A549 (cell line): ENCODE data around the gene OSBPL2. TPM values are rescaled to one million over a fixed set of nuclear protein-coding genes. Genes with fewer than 3 reads are reported as not detected.

Experiments
- ATAC-seq, 2 experiments: fragments of 200-7000 bp in 1 of 2; fragments of >200 bp in 1 of 2; cut with Nextera tagmentation in 1 of 2; cut with Tn5 transposase in 1 of 2; 3 replicates each; pipeline versions ENCODE4 v1.8.0 to v1.9.1; 2018 to 2020; ENCODE audit warnings: mild to moderate bottlenecking in 1 of 2, moderate library complexity in 1 of 2
- CTCF ChIA-PET: fragments of 300-600 bp; sonication (Branson Sonifier 250); formaldehyde crosslinking; extraction: SDS; loops from one replicate; lab custom pipeline; 2021; ENCODE audit warnings: antibody characterized with exemption, inconsistent platforms; lab: Yijun Ruan, JAX
- POLR2A ChIA-PET: fragments of 350-600 bp; formaldehyde crosslinking; extraction: SDS; loops from one replicate; lab custom pipeline; 2021; ENCODE audit warnings: antibody characterized with exemption, inconsistent platforms; lab: Yijun Ruan, JAX
- DNase-seq, 2 experiments: peaks; one replicate each; pipeline versions ENCODE4 v3.0.0 to v3.0.0-alpha.2; 2011 to 2016; ENCODE audit warnings: low read depth in 1 of 2, low spot score in 1 of 2
- FAIRE-seq: peaks from 2 replicates; lab custom pipeline; 2011; peaks lifted over from hg19 to GRCh38; lab: Jason Lieb, UNC
- H3K27ac ChIP-seq, 2 experiments: fragments of >200 bp; sonication (Bioruptor Twin); formaldehyde crosslinking; 3 replicates each; pipeline ENCODE4 v1.5.1; 2016 to 2017
- H3K4me1 ChIP-seq: fragments of >200 bp; sonication (Bioruptor Twin); formaldehyde crosslinking; 3 replicates; pipeline ENCODE4 v1.6.1; 2016
- H3K4me2 ChIP-seq: fragments of >200 bp; sonication (Bioruptor Twin); formaldehyde crosslinking; 3 replicates; pipeline ENCODE4 v1.6.1; 2016
- H3K4me3 ChIP-seq: fragments of >200 bp; sonication (Bioruptor Twin); formaldehyde crosslinking; 3 replicates; pipeline ENCODE4 v1.5.1; 2016
- H3K9me3 ChIP-seq: fragments of >200 bp; sonication (Bioruptor Twin); formaldehyde crosslinking; 3 replicates; pipeline ENCODE4 v1.6.1; 2016
- CEBPB ChIP-seq, 2 experiments: fragments of >200 bp in 1 of 2; sonication (Bioruptor Twin) in 1 of 2; formaldehyde crosslinking in 1 of 2; IDR thresholded peaks; 2 replicates each; pipeline ENCODE4 v1.6.1; 2012 to 2016
- CHD2 ChIP-seq: fragments of 150-350 bp; IDR thresholded peaks from 2 replicates; pipeline ENCODE4 v1.6.1; 2014; ENCODE audit warnings: low read length; ENCODE audit not compliant: partially characterized antibody
- EHMT2 ChIP-seq: fragments of 200-600 bp; sonication (generic); IDR thresholded peaks from 2 replicates; pipeline ENCODE4 v1.6.1; 2016; ENCODE audit warnings: antibody characterized with exemption, low read depth, mild to moderate bottlenecking, moderate library complexity
- ESRRA ChIP-seq: fragments of 150-350 bp; IDR thresholded peaks from 2 replicates; pipeline ENCODE4 v1.6.1; 2014; ENCODE audit warnings: mild to moderate bottlenecking, low read length, borderline replicate concordance
- FOSB ChIP-seq: fragments of 250-450 bp; sonication (Bioruptor Pico); IDR thresholded peaks from 2 replicates; pipeline ENCODE4 v1.5.0; 2020; ENCODE audit warnings: mild to moderate bottlenecking, moderate library complexity
- FOSL2 ChIP-seq, 2 experiments: fragments of 450-650 bp in 1 of 2; fragments of >200 bp in 1 of 2; sonication (Bioruptor Twin) in 1 of 2; formaldehyde crosslinking; IDR thresholded peaks; 2 replicates each; pipeline versions ENCODE4 v1.5.0 to v1.6.1; 2016 to 2020; ENCODE audit warnings: mild to moderate bottlenecking in 1 of 2, moderate library complexity in 1 of 2
- FOXS1 ChIP-seq: fragments of 250-450 bp; sonication (Bioruptor Pico); IDR thresholded peaks from 2 replicates; pipeline ENCODE4 v1.5.0; 2020; ENCODE audit warnings: mild to moderate bottlenecking, moderate library complexity
- GATA3 ChIP-seq: IDR thresholded peaks from 2 replicates; pipeline ENCODE4 v1.6.1; 2012; ENCODE audit warnings: borderline replicate concordance
- HDAC2 ChIP-seq: fragments of 200-600 bp; sonication (generic); IDR thresholded peaks from 2 replicates; pipeline ENCODE4 v1.6.1; 2016
- HEYL ChIP-seq: fragments of 250-450 bp; sonication (Bioruptor Pico); IDR thresholded peaks from 2 replicates; pipeline ENCODE4 v1.8.0; 2021; ENCODE audit warnings: mild to moderate bottlenecking, moderate library complexity
- JUN ChIP-seq, 2 experiments: fragments of >200 bp; sonication (Bioruptor Twin); formaldehyde crosslinking; IDR thresholded peaks; 2 replicates in 1 of 2; 3 replicates in 1 of 2; pipeline ENCODE4 v1.6.1; 2016 to 2017
- MAFK ChIP-seq: fragments of 450-650 bp; IDR thresholded peaks from 2 replicates; pipeline ENCODE4 v1.6.1; 2014; ENCODE audit not compliant: partially characterized antibody
- NR3C1 ChIP-seq: fragments of >200 bp; sonication (Bioruptor Twin); formaldehyde crosslinking; IDR thresholded peaks from 3 replicates; pipeline ENCODE4 v1.6.1; 2017
- POLR2AphosphoS2 ChIP-seq: conservative IDR thresholded peaks from 2 replicates; pipeline ENCODE4 v1.6.1; 2012; ENCODE audit warnings: low read length, improper control_type of control experiment, inconsistent platforms
- RAD21 ChIP-seq, 2 experiments: fragments of >200 bp in 1 of 2; sonication (Bioruptor Twin) in 1 of 2; formaldehyde crosslinking in 1 of 2; IDR thresholded peaks in 1 of 2; conservative IDR thresholded peaks in 1 of 2; 2 replicates in 1 of 2; 3 replicates in 1 of 2; pipeline ENCODE4 v1.6.1; 2012 to 2018; ENCODE audit warnings: inconsistent platforms in 1 of 2
- SMC3 ChIP-seq: fragments of >200 bp; sonication (Bioruptor Twin); formaldehyde crosslinking; IDR thresholded peaks from 3 replicates; pipeline ENCODE4 v1.6.1; 2018; ENCODE audit warnings: inconsistent platforms
- TFCP2L1 ChIP-seq: fragments of 250-450 bp; sonication (Bioruptor Pico); IDR thresholded peaks from 2 replicates; pipeline ENCODE4 v1.5.0; 2021; ENCODE audit warnings: mild to moderate bottlenecking
- TP53 ChIP-seq: fragments of 250-450 bp; sonication (Bioruptor Pico); IDR thresholded peaks from 2 replicates; pipeline ENCODE4 v1.5.0; 2021; ENCODE audit warnings: mild to moderate bottlenecking, moderate library complexity
- ZC3H11A ChIP-seq: fragments of 450-650 bp; IDR thresholded peaks from 2 replicates; pipeline ENCODE4 v1.6.1; 2014; ENCODE audit warnings: antibody characterized with exemption, mild to moderate bottlenecking
- ZSCAN20 ChIP-seq: fragments of 250-450 bp; sonication (Bioruptor Pico); IDR thresholded peaks from 2 replicates; pipeline ENCODE4 v1.8.0; 2022; ENCODE audit warnings: mild to moderate bottlenecking, moderate library complexity
- WGBS: methylation state at CpG from one replicate; pipeline ENCODE4 v1.1.6; 2017; ENCODE audit errors: missing lambda C conversion rate; 5-methylcytosine and 5-hydroxymethylcytosine counted together
- polyA plus RNA-seq, 4 experiments: library from polyadenylated mRNA; depleted of rRNA in 3 of 4; stranded (reverse); fragments of >200 nt; fragmentation: RNase III in 1 of 4; extraction: RNeasy Plus Mini Kit Qiagen cat#74134 plus additional on column Dnase treatment in 1 of 4; gene quantifications; 2 replicates in 3 of 4; 3 replicates in 1 of 4; pipeline ENCODE4 v1.2.3, GENCODE V29; 2011 to 2017
- TF ChIP-seq, protein P1 (sequence below): fragments of 450-650 bp; IDR thresholded peaks from 2 replicates; pipeline ENCODE4 v1.6.1; 2014; ENCODE audit warnings: antibody characterized with exemption
- TF ChIP-seq, protein P2 (sequence below): fragments of 200-600 bp; sonication (generic); IDR thresholded peaks from 2 replicates; pipeline ENCODE4 v1.6.1; 2016; ENCODE audit warnings: antibody characterized with exemption, mild to moderate bottlenecking, moderate library complexity
- TF ChIP-seq, protein P3 (sequence below): fragments of 150-350 bp; IDR thresholded peaks from 2 replicates; pipeline ENCODE4 v1.6.1; 2014; ENCODE audit warnings: low read depth, mild to moderate bottlenecking, low read length
- TF ChIP-seq, protein P4 (sequence below): fragments of >200 bp; sonication (Bioruptor Twin); formaldehyde crosslinking; IDR thresholded peaks from 3 replicates; pipeline ENCODE4 v1.5.1; 2016
- TF ChIP-seq, protein P5 (sequence below): fragments of 250-450 bp; sonication (Bioruptor Pico); IDR thresholded peaks from 2 replicates; pipeline ENCODE4 v1.5.0; 2021; ENCODE audit warnings: mild to moderate bottlenecking, moderate library complexity, borderline replicate concordance
- TF ChIP-seq, protein P6 (sequence below): fragments of >200 bp; sonication (Bioruptor Twin); formaldehyde crosslinking; IDR thresholded peaks from 3 replicates; pipeline ENCODE4 v1.6.1; 2016

The OSBPL2 gene
- polyA plus RNA-seq, 2 of the 4 experiments (the other 2 are of a cell fraction), result 14.6 to 14.8 TPM

DNA sequence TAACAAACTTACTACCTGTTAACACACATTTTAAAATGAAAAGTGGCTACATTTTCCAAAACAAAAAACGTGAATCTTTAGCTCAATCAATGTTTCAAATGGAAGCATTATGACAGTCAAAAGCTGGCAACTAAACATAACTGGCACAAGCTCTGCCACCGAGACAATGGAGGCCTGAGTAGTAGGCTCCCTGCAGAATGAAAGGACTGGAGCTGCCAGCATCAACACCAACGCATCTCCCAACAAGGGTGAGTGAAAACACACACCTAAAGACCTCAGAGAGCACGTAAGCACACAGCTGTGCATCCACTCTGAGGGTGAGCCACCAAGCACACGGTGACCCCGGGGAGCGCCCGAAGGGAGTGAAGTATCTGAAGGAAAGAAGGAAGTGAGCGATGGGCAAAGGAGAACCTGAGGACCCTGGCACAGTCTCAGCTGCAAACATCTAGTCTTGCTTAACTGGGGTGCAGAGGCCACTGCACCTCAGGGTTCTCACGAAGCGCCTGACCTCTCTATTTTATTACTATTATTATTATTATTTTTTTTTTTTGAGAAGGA lies 62.9 kb downstream of the OSBPL2 start (continued):
- TF ChIP-seq FOSL2 (IDR thresholded peaks at IDR 0.05) (no peak), FOSL2 (CRISPR knock-in tag; IDR thresholded peaks at IDR 0.05) (no peak), CHD2 (no peak), ZC3H11A (no peak), ESRRA (no peak), GATA3 (no peak), CEBPB (IDR thresholded peaks at IDR 0.05) (no peak), ZSCAN20 (CRISPR knock-in tag) (no peak)
- TF ChIP-seq, protein P1, sequence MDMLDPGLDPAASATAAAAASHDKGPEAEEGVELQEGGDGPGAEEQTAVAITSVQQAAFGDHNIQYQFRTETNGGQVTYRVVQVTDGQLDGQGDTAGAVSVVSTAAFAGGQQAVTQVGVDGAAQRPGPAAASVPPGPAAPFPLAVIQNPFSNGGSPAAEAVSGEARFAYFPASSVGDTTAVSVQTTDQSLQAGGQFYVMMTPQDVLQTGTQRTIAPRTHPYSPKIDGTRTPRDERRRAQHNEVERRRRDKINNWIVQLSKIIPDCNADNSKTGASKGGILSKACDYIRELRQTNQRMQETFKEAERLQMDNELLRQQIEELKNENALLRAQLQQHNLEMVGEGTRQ, result no peak

DNA sequence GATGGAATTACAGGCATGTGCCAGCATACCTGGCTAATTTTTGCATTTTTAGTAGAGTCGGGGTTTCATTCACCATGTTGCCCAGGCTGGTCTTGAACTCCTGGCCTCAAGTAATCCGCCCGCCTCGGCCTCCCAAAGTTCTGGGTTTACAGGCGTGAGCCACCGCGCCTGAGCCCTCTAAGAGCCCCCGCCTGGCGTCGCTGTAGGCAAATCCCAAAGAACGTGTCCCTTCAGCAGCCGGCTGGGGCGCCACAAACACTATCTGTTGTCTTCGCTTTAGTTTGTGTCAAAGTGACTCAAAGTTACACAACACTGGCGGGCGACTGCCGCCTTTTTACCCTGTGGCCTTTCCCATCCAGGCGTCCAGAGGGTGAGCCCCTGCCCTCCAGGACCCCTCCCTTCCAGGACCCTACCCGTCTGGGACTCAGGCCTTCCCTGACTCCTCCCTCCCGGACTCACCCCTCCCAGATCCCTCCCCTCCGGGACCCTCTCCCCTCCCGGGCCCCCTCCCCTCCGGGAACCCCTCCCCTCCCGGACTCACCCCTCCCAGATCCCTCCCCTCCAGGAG lies 63.5 kb downstream of the OSBPL2 start:
- CTCF ChIA-PET, result interaction anchor here (0.7 to 8.8 kb wide), 22 partner anchors 11 to 191 kb away, joined by 3 to 93 read pairs (median 5); partner anchors contain the start of gene RPS21
- Histone ChIP-seq H3K4me2 (peak overlapping the region; percentile 95), H3K9me3 (no peaks in the 10 kb centered on the region), H3K4me3 (peak overlapping the region; percentile 99), H3K27ac (peak overlapping the region; percentile 97 to 99), H3K4me1 (peaks cover 28% of the 10 kb centered on the region)
- WGBS, result 1% methylated on average over 19 of the region's 24 CpGs
- DNase-seq, result peak; percentile 92 to 97
- no peak for FAIRE-seq
- ATAC-seq, result peak; percentile 31 to 62
- POLR2A ChIA-PET, result interaction anchor here (0.8 to 1.7 kb wide), 6 partner anchors 57 to 393 kb away, joined by 3 to 14 read pairs (median 4); partner anchors contain the start of gene MTG2
- no peak for TF ChIP-seq NR3C1
- no peak for TF ChIP-seq GATA3
- TF ChIP-seq FOXS1, result no peak
- TF ChIP-seq TFCP2L1 (CRISPR knock-in tag), result no peak; the same call in 1 of the 2 replicates
- TF ChIP-seq, protein P2, sequence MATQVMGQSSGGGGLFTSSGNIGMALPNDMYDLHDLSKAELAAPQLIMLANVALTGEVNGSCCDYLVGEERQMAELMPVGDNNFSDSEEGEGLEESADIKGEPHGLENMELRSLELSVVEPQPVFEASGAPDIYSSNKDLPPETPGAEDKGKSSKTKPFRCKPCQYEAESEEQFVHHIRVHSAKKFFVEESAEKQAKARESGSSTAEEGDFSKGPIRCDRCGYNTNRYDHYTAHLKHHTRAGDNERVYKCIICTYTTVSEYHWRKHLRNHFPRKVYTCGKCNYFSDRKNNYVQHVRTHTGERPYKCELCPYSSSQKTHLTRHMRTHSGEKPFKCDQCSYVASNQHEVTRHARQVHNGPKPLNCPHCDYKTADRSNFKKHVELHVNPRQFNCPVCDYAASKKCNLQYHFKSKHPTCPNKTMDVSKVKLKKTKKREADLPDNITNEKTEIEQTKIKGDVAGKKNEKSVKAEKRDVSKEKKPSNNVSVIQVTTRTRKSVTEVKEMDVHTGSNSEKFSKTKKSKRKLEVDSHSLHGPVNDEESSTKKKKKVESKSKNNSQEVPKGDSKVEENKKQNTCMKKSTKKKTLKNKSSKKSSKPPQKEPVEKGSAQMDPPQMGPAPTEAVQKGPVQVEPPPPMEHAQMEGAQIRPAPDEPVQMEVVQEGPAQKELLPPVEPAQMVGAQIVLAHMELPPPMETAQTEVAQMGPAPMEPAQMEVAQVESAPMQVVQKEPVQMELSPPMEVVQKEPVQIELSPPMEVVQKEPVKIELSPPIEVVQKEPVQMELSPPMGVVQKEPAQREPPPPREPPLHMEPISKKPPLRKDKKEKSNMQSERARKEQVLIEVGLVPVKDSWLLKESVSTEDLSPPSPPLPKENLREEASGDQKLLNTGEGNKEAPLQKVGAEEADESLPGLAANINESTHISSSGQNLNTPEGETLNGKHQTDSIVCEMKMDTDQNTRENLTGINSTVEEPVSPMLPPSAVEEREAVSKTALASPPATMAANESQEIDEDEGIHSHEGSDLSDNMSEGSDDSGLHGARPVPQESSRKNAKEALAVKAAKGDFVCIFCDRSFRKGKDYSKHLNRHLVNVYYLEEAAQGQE, result no peak
- TF ChIP-seq, protein P3, sequence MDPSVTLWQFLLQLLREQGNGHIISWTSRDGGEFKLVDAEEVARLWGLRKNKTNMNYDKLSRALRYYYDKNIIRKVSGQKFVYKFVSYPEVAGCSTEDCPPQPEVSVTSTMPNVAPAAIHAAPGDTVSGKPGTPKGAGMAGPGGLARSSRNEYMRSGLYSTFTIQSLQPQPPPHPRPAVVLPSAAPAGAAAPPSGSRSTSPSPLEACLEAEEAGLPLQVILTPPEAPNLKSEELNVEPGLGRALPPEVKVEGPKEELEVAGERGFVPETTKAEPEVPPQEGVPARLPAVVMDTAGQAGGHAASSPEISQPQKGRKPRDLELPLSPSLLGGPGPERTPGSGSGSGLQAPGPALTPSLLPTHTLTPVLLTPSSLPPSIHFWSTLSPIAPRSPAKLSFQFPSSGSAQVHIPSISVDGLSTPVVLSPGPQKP, result no peak
- TF ChIP-seq, protein P4, sequence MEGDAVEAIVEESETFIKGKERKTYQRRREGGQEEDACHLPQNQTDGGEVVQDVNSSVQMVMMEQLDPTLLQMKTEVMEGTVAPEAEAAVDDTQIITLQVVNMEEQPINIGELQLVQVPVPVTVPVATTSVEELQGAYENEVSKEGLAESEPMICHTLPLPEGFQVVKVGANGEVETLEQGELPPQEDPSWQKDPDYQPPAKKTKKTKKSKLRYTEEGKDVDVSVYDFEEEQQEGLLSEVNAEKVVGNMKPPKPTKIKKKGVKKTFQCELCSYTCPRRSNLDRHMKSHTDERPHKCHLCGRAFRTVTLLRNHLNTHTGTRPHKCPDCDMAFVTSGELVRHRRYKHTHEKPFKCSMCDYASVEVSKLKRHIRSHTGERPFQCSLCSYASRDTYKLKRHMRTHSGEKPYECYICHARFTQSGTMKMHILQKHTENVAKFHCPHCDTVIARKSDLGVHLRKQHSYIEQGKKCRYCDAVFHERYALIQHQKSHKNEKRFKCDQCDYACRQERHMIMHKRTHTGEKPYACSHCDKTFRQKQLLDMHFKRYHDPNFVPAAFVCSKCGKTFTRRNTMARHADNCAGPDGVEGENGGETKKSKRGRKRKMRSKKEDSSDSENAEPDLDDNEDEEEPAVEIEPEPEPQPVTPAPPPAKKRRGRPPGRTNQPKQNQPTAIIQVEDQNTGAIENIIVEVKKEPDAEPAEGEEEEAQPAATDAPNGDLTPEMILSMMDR, result peak; percentile 96
- TF ChIP-seq EHMT2, result no peak
- TF ChIP-seq, protein P5, sequence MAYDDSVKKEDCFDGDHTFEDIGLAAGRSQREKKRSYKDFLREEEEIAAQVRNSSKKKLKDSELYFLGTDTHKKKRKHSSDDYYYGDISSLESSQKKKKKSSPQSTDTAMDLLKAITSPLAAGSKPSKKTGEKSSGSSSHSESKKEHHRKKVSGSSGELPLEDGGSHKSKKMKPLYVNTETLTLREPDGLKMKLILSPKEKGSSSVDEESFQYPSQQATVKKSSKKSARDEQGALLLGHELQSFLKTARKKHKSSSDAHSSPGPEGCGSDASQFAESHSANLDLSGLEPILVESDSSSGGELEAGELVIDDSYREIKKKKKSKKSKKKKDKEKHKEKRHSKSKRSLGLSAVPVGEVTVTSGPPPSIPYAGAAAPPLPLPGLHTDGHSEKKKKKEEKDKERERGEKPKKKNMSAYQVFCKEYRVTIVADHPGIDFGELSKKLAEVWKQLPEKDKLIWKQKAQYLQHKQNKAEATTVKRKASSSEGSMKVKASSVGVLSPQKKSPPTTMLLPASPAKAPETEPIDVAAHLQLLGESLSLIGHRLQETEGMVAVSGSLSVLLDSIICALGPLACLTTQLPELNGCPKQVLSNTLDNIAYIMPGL (CRISPR knock-in tag), result no peak
- TF ChIP-seq TP53 (CRISPR knock-in tag), result peak; percentile 60; the same call in 1 of the 2 replicates
- TF ChIP-seq SMC3, result peak; percentile 92
- TF ChIP-seq RAD21 (conservative IDR thresholded peaks at IDR 0.05 in 1 of 2, IDR thresholded peaks at IDR 0.05 in 1 of 2), result peak; percentile 88 to 89
- TF ChIP-seq FOSL2 (IDR thresholded peaks at IDR 0.05), result no peak
- TF ChIP-seq FOSL2 (CRISPR knock-in tag; IDR thresholded peaks at IDR 0.05), result peak; percentile 65
- TF ChIP-seq HEYL (CRISPR knock-in tag), result no peak
- TF ChIP-seq HDAC2, result no peak
- TF ChIP-seq, protein P6, sequence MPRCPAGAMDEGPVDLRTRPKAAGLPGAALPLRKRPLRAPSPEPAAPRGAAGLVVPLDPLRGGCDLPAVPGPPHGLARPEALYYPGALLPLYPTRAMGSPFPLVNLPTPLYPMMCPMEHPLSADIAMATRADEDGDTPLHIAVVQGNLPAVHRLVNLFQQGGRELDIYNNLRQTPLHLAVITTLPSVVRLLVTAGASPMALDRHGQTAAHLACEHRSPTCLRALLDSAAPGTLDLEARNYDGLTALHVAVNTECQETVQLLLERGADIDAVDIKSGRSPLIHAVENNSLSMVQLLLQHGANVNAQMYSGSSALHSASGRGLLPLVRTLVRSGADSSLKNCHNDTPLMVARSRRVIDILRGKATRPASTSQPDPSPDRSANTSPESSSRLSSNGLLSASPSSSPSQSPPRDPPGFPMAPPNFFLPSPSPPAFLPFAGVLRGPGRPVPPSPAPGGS, result no peak
- no peak for TF ChIP-seq POLR2AphosphoS2
- TF ChIP-seq FOSB (CRISPR knock-in tag), result peak; percentile 64; the same call in 1 of the 2 replicates
- TF ChIP-seq MAFK, result no peak
- TF ChIP-seq JUN (IDR thresholded peaks at IDR 0.05), result peak in 1 of 2 experiments; percentile 24; a peak in 1 of 5 replicates
- TF ChIP-seq ZSCAN20 (CRISPR knock-in tag), result no peak
